IPS DF 6.9 (cell line): ENCODE results near the gene LTC4S.

ENCODE experiments used
- DNase-seq: peaks from one replicate; pipeline ENCODE4 v3.0.0-alpha.2; 2013; ENCODE audit warnings: low read depth, low spot score
- H3K27ac ChIP-seq: one replicate; pipeline ENCODE4 v1.5.1; 2013; ENCODE audit warnings: low read length, control low read depth
- H3K27me3 ChIP-seq: 2 replicates; pipeline ENCODE4 v1.6.1; 2013; ENCODE audit warnings: mild to moderate bottlenecking, low read length; ENCODE audit not compliant: control insufficient read depth, insufficient read depth
- H3K36me3 ChIP-seq: 2 replicates; pipeline ENCODE4 v1.6.1; 2013; ENCODE audit warnings: low read length; ENCODE audit not compliant: control insufficient read depth, insufficient read depth
- H3K4me1 ChIP-seq: 2 replicates; pipeline ENCODE4 v1.6.1; 2013; ENCODE audit warnings: low read length; ENCODE audit not compliant: control insufficient read depth, insufficient read depth
- H3K4me3 ChIP-seq: 2 replicates; pipeline ENCODE4 v1.5.1; 2013; ENCODE audit warnings: mild to moderate bottlenecking, low read length
- H3K9me3 ChIP-seq: 2 replicates; pipeline ENCODE4 v1.6.1; 2013; ENCODE audit warnings: low read length, inconsistent platforms; ENCODE audit not compliant: control insufficient read depth, insufficient read depth
- WGBS: extraction: QIAGEN DNeasy Blood & Tissue Kit; methylation state at CpG from one replicate; pipeline ENCODE4 v1.1.7; 2013; ENCODE audit warnings: mixed read lengths, missing lambda C conversion rate; ENCODE audit not compliant: insufficient read length, insufficient coverage; 5-methylcytosine and 5-hydroxymethylcytosine counted together

LTC4S gene

DNA sequence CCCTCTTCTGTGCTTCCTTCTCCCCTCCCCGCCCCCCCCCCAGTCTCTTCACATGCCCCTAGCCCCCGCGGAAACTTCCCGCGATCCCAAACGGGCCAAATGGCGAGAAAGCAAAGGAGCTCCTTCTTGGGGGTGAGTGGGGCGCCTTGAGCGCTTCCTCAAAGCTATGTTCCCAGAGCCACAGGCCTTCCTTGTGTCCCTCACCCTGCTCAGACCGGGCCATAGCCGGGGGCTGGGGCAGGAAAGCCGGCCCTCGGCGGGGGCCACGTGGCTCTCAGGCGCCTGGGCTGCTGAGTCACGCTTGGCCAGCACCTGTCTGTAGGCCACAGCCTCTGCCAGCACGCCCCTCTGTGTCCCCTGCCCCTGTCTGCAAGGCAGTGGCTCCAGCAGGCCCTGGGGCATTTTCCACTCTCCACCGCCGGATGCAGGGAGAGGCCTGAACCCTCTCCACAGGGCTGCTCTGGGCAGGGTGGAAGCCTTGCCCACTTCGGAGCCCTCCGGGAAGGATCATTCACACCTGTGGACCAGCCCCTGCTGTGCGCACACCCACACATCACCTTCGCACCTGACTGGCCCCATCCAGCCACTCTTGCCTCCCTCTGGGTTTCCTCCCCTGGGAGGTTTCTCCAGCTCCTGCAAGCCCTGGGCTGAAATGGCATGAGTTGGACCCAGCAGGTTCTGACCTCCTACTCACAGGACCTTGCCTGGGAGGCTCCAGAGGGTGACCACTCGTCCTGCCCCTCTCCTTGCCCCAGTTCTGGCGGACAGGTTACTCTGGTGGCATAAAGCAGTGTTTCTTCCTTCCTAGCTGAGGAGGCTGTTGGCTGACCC is 25.7 kb downstream of the LTC4S start:
- Histone ChIP-seq H3K4me3 (no peak overlapping the region), H3K9me3 (no peaks in the 10 kb centered on the region), H3K4me1 (peaks cover 8% of the 10 kb centered on the region), H3K27ac (no peak overlapping the region), H3K27me3 (no peaks in the 10 kb centered on the region), H3K36me3 (peaks cover 12% of the 10 kb centered on the region)
- DNase-seq = no peak
- no CpG with 5 or more reads among the region's 26 CpGs for WGBS

DNA sequence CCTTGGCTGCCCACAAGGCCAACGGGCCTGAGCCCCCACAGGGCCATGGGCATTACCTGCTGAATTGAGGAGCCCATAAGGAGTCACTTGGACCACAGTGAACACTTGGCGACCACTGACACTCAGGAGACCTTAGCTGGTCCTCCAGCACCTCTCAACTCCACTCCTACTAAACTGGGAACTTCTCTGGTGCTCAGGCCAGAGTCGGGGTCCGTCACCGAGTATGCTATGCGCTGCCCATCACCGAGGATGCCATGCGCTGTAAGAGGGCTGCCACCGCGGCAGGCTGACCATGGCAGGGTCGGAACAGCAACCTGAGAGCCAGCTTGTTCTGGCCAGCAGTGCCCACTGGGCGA is 26.3 kb downstream of the LTC4S start:
- Histone ChIP-seq H3K36me3 (peaks cover 17% of the 10 kb centered on the region), H3K9me3 (no peaks in the 10 kb centered on the region), H3K27me3 (no peaks in the 10 kb centered on the region), H3K27ac (no peak overlapping the region), H3K4me3 (no peak overlapping the region), H3K4me1 (peaks cover 8% of the 10 kb centered on the region)
- DNase-seq = no peak
- no CpG with 5 or more reads among the region's 12 CpGs for whole genome bisulfite sequencing

DNA sequence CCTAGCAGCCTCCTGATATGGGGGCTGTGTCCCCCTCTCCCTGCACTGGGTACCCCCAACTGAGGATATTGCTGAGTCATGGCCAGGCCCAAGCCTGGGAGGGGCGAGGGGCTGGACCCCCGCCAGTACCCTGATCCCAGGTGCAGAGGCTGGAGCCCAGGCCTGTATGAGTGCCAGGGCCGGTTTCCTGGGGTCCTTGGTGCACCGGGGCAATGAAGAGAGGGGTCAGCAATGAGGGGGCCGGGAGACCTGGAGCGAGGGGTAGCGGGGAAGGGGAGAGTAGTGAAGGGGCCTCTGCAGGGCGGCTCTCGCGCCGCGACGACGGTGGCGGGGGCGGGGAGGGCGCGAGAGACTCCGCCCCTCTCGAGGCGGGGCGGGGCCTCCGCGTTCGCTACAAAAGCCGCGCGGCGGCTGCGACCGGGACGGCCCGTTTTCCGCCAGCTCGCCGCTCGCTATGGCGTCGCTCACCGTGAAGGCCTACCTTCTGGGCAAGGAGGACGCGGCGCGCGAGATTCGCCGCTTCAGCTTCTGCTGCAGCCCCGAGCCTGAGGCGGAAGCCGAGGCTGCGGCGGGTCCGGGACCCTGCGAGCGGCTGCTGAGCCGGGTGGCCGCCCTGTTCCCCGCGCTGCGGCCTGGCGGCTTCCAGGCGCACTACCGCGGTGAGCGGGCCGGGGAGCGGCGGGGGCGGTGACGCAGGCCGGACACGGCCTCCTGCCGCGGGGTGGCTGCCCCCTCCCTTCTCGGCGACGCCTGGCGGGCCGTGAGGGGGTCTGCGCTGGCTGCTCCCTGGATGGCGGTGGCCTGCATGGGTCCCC is 26.9 kb downstream of the LTC4S start, which contains the start of gene SQSTM1:
SQSTM1 (plus strand) TSS at position 423 of the 815 bp plus-strand sequence; CDS start at position 455, 32 bp downstream.
- Histone ChIP-seq H3K4me3 (peak within 1 kb of the TSS; percentile 64), H3K36me3 (peaks cover 23% of the 10 kb centered on the region), H3K27me3 (no peaks in the 10 kb centered on the region), H3K9me3 (no peaks in the 10 kb centered on the region), H3K27ac (no peak within 1 kb of the TSS), H3K4me1 (peaks cover 8% of the 10 kb centered on the region)
- WGBS = no CpG with 5 or more reads among the region's 81 CpGs
- DNase-seq = no peak

GRCh38 chr5:179821298-179822058 is 27.7 kb downstream of the LTC4S start:
- no peaks in the 10 kb centered on the region for H3K27me3 ChIP-seq
- no peak overlapping the region for H3K27ac ChIP-seq
- no peaks in the 10 kb centered on the region for H3K9me3 ChIP-seq
- WGBS = no CpG with 5 or more reads among the region's 54 CpGs
- peak overlapping the region; percentile 64 for H3K4me3 ChIP-seq
- H3K4me1 ChIP-seq = peaks cover 8% of the 10 kb centered on the region
- peaks cover 26% of the 10 kb centered on the region for H3K36me3 ChIP-seq
- no peak for DNase-seq

GRCh38 chr5:179822059-179822432 is 28.3 kb downstream of the LTC4S start:
- no peaks in the 10 kb centered on the region for H3K27me3 ChIP-seq
- DNase-seq = no peak
- WGBS = no CpG with 5 or more reads among the region's 3 CpGs
- H3K4me1 ChIP-seq = peaks cover 8% of the 10 kb centered on the region
- no peak overlapping the region for H3K27ac ChIP-seq
- H3K9me3 ChIP-seq = no peaks in the 10 kb centered on the region
- peaks cover 26% of the 10 kb centered on the region for H3K36me3 ChIP-seq
- H3K4me3 ChIP-seq = peak overlapping the region; percentile 64; the same call in 1 of the 2 replicates

- Histone ChIP-seq H3K9me3 (no peaks in the 10 kb centered on the region), H3K4me3 (no peak overlapping the region), H3K27ac (no peak overlapping the region), H3K27me3 (no peaks in the 10 kb centered on the region), H3K36me3 (peaks cover 26% of the 10 kb centered on the region), H3K4me1 (peaks cover 8% of the 10 kb centered on the region)
- WGBS = no CpG with 5 or more reads among the region's 8 CpGs
- DNase-seq = no peak
Observed at GRCh38 chr5:179822444-179822990, 28.7 kb downstream of the LTC4S start.

DNA sequence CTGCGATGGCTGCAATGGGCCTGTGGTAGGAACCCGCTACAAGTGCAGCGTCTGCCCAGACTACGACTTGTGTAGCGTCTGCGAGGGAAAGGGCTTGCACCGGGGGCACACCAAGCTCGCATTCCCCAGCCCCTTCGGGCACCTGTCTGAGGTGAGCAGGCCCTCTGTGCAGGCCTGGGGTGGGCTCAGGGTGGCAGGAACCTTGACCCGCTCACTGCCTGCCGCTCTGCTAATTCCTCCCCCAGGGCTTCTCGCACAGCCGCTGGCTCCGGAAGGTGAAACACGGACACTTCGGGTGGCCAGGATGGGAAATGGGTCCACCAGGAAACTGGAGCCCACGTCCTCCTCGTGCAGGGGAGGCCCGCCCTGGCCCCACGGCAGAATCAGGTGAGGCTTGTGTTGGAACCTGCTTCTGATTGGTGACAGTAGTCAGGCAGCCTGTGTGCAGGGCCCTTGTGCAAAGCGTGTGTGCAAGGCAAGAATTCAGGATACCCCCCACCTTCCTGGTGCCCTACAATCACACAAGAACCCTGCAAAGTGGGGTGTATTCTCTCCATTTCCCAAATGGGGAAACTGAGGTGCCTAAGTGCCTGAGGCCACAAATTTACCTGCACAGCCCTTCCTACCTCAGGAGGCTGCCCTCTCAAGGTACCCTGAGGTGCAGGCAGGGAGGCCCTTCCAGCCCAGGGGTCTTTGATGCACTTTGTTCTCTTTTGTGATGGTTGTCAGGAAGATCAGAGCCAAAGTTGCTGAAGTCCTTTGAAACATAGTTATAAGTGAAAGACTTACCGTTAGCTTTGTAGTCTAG is 30.4 kb downstream of the LTC4S start:
- Histone ChIP-seq H3K4me3 (no peak overlapping the region), H3K4me1 (peaks cover 7% of the 10 kb centered on the region), H3K27ac (no peak overlapping the region)

GRCh38 chr5:179824745-179825112 is 30.9 kb downstream of the LTC4S start:
- Histone ChIP-seq H3K27me3 (no peaks in the 10 kb centered on the region), H3K4me1 (peaks cover 7% of the 10 kb centered on the region), H3K9me3 (no peaks in the 10 kb centered on the region), H3K27ac (no peak overlapping the region), H3K36me3 (peaks cover 30% of the 10 kb centered on the region), H3K4me3 (no peak overlapping the region)
- no CpG with 5 or more reads among the region's 3 CpGs for WGBS
- DNase-seq = no peak

More for the DNA sequence above, 30.4 kb downstream of the LTC4S start:
- Histone ChIP-seq H3K27me3 (no peaks in the 10 kb centered on the region), H3K9me3 (no peaks in the 10 kb centered on the region), H3K36me3 (peaks cover 29% of the 10 kb centered on the region)
- no peak for DNase-seq
- WGBS = no CpG with 5 or more reads among the region's 22 CpGs

GRCh38 chr5:179825655-179826182 is 31.9 kb downstream of the LTC4S start:
- no peaks in the 10 kb centered on the region for H3K9me3 ChIP-seq
- no CpG with 5 or more reads among the region's 13 CpGs for WGBS
- no peak for DNase-seq
- no peak overlapping the region for H3K4me3 ChIP-seq
- H3K27me3 ChIP-seq = no peaks in the 10 kb centered on the region
- H3K27ac ChIP-seq = no peak overlapping the region
- peaks cover 3% of the 10 kb centered on the region; the same call in 1 of the 2 replicates for H3K4me1 ChIP-seq
- H3K36me3 ChIP-seq = peaks cover 32% of the 10 kb centered on the region
